GM21447 (cell line): Measurements from ENCODE around the gene CLMN.
"Not testable (repeated sequence)": the region's sequence is repeated elsewhere in the genome, so short reads cannot be mapped to it uniquely, and the experiment has no call there.

ENCODE experiments used
- ATAC-seq: cut with Tn5 transposase; IDR thresholded peaks from one replicate; pipeline ENCODE4 v1.9.1; 2021; ENCODE audit not compliant: unreplicated experiment

The CLMN gene

GRCh38 chr14:95289323-95290010, 30.2 kb downstream of the CLMN start:
- no peak for ATAC-seq

GRCh38 chr14:95288672-95289322, 30.9 kb downstream of the CLMN start:
- no peak for ATAC-seq

GRCh38 chr14:95287176-95287754, 32.4 kb downstream of the CLMN start:
- ATAC-seq = no peak

- ATAC-seq = no peak
Measured at GRCh38 chr14:95286645-95287044, 33.1 kb downstream of the CLMN start.

DNA sequence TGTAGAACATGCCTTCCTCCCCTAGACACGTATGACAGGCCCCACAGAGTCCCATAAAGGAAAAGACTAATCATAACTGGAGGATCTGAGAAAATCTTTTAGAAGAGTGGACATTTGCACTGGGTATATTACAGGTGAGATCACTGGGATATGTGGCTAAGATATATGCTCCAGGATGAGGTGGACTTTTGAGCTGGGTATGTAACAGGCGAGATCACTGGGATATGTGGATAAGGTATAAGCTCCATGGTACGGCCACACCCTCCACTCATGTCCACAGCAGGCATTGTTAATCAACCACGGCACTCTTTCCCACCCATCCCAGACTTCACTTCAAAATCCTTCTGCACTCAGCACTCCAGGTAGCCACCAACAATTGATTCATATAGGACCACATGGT, 34.1 kb downstream of the CLMN start:
- no peak for ATAC-seq

DNA sequence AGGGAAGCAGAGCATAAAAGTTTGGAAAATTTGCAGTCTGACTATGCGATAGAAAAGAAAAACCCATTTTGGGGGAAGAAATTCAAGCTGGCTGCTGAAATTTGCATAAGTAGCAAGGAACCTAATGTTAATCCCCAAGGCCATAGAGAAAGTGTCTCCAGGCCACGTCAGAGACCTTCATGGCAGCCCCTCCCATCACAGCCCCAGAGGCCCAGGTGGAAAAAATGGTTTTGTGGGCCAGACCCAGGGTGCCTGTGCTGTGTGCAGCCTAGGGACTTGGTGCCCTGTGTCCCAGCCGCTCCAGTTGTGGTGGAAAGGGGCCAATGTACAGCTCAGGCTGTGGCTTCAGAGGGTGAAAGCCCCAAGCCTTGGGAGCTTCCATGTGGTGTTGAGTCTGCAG, 35.9 kb downstream of the CLMN start:
- not testable (repeated sequence) for ATAC-seq

- ATAC-seq = not testable (repeated sequence)
Measured at GRCh38 chr14:95282986-95283380, 36.7 kb downstream of the CLMN start.

DNA sequence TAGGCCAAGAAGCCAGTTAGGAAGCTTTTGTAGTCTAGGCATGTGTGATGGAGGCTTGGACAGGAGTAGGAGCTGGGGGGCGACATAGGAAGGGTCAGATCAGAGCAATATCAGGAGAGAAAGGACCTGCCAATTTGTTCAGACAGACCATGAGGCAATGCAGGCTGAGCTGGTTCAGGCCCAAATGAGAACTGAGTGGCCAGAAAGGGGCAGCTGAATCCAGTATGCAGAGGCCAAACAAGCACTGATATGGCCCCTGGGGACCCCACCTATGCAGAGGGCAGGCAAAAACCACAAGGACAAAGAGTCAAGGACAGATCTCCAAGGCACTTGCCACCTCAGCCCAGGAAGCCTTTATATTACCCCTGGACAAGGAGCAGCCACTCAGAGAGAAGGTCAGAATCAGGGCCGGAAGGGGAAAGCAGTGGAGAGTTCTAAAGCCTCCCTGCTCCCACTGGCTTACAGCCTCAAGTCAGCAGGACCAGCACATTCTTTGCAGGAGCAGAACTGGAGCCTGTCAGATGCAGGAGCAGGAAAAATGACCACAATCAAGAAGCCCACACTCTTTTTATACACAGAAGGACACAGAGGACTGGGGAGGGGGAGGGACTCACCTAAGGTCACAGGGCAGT, 37.2 kb downstream of the CLMN start:
- no peak for ATAC-seq

DNA sequence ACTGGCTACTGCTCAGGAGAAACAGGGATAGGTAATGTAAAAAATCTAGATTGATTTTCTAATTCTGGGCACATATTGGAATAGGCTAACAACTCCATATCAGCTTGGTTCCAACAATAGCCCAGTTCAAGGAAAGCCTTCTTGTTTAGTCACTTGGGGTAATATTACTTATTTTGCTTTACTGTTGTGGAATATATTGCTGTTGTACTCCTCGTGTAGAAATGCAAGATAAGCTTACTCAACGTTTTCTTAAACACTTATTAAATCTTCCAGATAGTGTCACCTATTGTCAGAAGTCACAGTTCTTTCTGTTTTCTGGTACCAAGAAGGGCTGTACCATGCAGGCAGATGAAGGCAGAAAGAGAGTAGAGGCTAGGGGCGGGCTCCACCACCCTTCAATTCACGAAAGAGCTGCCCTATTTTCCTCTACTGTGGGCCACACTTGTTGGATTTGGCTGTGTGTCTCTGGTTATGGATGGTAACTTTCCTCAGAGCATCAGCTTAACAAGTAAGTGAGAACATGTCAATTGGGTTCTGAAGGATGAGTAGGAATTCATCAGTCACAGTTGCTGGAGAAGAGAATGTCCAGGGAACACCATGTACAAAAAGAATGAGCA, 38.0 kb downstream of the CLMN start:
- no peak for ATAC-seq

DNA sequence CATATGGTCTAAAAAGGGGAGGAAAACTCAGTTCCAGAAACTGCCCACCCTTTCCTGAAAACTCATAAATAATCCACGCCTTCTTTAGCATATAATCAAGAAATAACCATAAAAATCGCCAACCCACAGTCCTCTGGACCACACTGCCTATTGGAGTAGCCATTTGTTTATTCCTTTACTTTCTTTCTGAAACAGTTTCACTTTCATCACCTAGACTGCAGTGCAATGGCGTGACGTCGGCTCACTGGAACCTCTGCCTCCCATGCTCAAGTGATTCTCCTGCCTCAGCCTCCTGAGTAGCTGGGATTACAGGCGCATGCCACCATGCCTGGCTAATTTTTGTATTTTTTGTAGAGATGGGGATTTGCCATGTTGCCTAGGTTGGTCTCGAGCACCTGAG, 44.2 kb downstream of the CLMN start:
- no peak for ATAC-seq

- ATAC-seq = no peak
Measured at GRCh38 chr14:95274874-95275273, 44.8 kb downstream of the CLMN start.

DNA sequence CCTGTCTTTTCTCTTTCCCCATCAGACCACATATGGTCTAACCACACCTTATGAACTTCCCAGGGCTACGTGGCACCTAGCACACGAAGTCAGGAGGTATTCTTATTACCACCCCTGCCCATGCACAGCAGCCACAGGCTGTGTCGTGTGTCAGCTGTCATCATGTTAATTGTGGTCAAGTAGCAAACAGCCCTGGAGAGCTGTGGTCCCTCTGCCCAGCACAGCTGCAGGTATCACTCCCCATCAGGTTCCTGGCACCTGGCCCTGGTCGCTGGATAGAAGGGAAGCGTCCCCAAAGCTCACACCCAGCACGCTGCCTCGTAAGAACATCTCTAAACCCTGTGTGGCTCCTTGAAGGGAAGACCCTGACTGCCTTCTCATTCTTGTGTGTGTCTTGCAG, 45.4 kb downstream of the CLMN start:
- no peak for ATAC-seq

DNA sequence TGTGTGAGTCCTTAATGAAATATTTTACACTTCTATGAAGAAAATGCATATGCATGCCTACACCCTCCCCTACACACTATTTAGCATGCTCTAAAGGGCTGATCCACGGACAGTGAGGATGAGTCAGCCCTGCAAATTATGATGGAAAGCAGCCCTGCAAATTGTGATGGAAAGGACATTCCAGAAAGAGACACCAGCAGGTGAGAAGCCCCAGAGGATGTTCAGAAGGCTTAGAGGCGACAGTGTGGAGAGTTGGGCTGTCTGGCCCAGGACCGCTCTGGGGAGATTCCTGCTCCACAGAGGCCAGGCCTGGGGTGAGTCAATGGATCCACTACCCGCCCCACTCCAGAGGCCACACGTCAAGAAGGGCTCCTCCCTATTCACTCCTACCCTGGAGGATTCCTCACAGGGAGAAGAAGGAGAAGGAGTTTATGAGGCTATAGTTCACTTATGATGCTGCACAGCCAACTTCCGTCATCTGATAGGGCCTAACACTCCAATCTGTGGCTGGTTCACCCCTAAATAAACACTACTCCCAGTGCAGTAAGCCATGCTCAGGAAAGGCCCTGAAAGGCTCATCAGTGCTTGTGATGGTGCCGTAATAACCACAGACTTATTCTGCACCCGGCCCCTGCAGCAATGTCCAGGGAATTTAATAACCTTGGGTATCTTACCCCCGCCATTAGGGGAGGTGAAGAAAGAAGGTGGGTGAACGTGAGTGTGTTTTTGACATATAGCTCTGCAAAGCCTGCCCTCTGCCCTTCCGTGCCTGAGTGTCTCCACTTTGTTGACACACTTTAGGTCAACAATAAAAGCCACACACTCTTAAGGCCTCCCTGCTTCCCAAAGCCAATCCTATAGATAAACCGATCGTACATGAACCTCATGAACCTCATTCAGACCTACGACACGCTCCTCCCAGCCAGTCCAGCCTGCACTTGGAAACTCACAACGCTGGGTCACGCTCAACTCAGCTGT, 46.4 kb downstream of the CLMN start:
- no peak for ATAC-seq

GRCh38 chr14:95272057-95272456, 47.7 kb downstream of the CLMN start:
- ATAC-seq = no peak

DNA sequence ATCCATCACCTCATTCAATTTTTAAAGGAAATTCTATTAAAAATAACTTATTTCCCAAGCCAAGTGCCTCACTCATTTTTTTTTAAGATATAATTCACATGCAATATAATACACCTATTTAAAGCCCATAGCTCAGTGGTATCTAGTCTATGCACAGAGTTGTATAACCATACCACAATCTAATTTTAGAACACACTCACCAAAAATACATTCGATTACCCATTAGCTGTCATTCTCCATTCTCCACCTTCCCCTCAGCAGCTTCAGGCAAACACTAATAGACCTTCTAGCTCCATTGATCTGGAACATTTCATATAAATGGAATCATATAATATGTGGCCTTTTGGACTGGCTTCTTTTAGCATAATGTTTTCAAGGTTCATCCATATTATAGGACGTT, 49.5 kb downstream of the CLMN start:
- ATAC-seq = no peak

DNA sequence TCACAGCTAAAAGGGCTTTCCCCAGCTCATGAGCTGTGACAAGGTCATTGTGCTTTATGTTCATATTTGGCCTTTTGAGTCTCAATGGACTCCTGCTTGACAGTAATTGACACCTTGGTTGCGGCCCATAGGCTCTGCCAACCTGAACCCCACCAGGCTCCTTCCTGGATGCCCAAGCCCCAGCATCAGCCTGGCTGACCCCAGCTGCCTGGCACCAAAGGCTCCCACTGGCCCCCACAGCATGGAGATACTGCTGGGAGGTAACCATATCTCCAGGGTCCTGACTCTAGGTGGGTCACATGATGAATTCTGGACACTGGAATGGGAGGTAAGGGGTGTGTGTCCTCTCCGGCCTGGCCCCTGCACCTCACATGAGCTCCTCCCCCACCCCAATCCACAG, 50.2 kb downstream of the CLMN start:
- ATAC-seq = no peak

- ATAC-seq = no peak
Measured at GRCh38 chr14:95268350-95268749, 51.4 kb downstream of the CLMN start.

- ATAC-seq = no peak
Measured at GRCh38 chr14:95267306-95267705, 52.4 kb downstream of the CLMN start.

- peak; percentile 94 for ATAC-seq
Measured at GRCh38 chr14:95265106-95266094, 54.3 kb downstream of the CLMN start.
